ENCODE results near the gene NKTR.

DNA sequence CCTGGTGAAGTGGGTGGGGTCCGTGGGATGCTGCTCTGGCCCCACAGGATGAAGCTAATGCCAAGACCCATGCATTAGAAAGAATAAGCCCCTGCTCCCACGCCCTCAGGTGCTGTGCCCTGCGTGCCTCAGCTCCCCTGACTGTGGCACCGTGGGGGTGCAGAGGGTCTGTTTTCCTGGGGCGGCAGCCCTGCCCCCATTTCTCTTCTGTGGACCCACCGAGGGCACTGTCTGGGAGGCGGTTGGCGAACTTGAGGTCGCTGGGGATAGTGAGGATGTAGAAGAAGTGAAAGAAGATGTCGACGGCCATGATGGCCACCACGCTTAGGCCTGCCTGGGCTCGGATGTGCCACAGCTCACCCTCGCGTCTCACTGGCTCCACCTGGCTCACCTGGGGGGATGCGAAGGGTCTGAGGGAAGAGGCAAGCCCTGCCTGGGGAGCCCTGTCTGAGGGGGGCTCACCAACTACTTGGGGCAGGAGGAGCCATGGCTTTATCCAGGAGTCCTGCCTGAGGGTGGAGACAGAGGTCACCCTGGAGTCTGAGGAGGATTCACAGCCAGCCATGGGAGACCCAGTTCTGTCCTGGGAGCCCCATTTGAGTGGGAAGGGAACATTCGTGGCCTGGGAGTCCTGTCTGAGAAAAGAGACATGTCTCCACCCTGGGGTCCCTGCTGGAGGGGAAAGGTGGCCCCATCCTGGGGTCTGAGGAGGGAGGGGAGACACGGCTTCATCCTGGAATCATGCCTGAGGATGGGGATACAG, 97.0 kb downstream of the NKTR start:
- no peak for TF ChIP-seq CTCF (IDR thresholded peaks at IDR 0.05; ENCODE audit: low read depth, low read length)
- TF ChIP-seq POLR2A (IDR thresholded peaks at IDR 0.05; ENCODE audit: extremely low read depth, insufficient read length), result no peak
- TF ChIP-seq, protein P1, sequence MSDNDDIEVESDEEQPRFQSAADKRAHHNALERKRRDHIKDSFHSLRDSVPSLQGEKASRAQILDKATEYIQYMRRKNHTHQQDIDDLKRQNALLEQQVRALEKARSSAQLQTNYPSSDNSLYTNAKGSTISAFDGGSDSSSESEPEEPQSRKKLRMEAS (IDR thresholded peaks at IDR 0.05; ENCODE audit: low read depth, low read length), result no peak

Data from NB4 (cell line).